Body of pancreas (tissue), 4 donors: ENCODE data around the gene TNRC18.

Source experiments
- POLR2A ChIP-seq, 3 donors: fragments of 450-650 bp; IDR thresholded peaks; one replicate each; pipeline ENCODE4 v1.6.1; 2016; ENCODE audit warnings: antibody characterized with exemption in 3 of 3, mild to moderate bottlenecking in 2 of 3
- TF ChIP-seq, protein P1 (sequence below), 7 experiments: fragments of 450-650 bp in 4 of 7; fragments of 200-600 bp in 3 of 7; sonication (generic) in 3 of 7; IDR thresholded peaks; one replicate each; pipeline ENCODE4 v1.5.1; 2016 to 2019; ENCODE audit warnings: antibody characterized with exemption in 7 of 7

DNA sequence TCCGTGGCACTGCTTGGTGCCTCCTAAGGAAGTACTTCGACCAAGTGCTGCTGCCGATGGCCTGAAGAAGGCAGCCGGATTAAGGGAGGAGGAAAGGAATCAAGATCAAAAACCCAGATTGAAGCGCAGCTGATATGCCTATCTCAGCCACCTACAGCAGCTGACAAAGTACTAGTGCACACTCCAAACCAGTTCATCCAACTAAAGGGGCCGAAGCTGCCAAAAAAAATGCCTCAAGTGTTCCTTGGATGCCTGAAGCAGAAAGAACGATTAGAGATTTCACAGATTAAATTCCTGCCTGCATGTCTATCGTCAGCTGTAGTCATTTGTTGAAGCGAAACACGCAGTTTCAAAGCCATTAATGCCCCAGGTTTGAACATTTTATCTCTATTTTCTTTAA lies 65.7 kb downstream of the TNRC18 start:
- TF ChIP-seq, protein P1, sequence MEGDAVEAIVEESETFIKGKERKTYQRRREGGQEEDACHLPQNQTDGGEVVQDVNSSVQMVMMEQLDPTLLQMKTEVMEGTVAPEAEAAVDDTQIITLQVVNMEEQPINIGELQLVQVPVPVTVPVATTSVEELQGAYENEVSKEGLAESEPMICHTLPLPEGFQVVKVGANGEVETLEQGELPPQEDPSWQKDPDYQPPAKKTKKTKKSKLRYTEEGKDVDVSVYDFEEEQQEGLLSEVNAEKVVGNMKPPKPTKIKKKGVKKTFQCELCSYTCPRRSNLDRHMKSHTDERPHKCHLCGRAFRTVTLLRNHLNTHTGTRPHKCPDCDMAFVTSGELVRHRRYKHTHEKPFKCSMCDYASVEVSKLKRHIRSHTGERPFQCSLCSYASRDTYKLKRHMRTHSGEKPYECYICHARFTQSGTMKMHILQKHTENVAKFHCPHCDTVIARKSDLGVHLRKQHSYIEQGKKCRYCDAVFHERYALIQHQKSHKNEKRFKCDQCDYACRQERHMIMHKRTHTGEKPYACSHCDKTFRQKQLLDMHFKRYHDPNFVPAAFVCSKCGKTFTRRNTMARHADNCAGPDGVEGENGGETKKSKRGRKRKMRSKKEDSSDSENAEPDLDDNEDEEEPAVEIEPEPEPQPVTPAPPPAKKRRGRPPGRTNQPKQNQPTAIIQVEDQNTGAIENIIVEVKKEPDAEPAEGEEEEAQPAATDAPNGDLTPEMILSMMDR (IDR thresholded peaks at IDR 0.05) = no peak
- TF ChIP-seq POLR2A (IDR thresholded peaks at IDR 0.05) = no peak
